ENCODE results near the gene ADNP. TPM values are rescaled to one million over a fixed set of nuclear protein-coding genes. Genes with fewer than 3 reads are reported as not detected.

ADNP gene
- total and polyA plus RNA-seq, 2 of the 13 experiments (the other 11 are each of a cell fraction or from before 2014, with no cell fraction given), result 21.0 to 21.5 TPM

DNA sequence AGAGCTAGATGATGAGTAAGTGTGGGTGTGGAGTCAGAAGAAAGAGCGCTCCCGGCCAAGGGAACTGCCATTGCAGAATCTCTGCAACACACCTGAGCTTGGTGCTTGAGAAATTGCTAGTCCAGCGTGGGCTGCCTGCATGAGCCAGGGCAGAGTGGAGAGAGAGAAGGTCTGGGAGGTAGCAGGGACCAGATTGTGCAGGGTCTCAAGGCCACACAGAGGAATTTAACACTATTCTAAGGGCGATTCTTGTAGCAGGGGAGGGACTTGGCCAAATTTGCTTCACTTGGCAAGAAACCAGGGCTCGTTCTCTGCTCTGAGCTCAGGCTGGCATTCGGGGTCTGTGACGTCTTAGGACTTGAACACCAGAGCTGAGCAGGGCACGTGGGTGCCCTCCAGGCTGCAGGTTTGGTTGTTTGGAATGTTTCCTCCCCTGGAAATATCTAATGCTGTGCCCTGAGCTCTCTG lies 82.9 kb downstream of the ADNP start:
- DNase-seq (ENCODE audit: low spot score) (no peak), FAIRE-seq (no peak), ATAC-seq (peak; percentile 50)
- H3K36me3 ChIP-seq (replicated peaks in 1 of 2; ENCODE audit: control insufficient read depth in 1 of 2, insufficient read depth in 2 of 2, low read length in 2 of 2), result no peaks in the 10 kb centered on the region
- intact Hi-C loops (cut with micrococcal nuclease; ENCODE audit: unreplicated experiment) (no loop called here), in situ Hi-C loops (cut with HindIII; ENCODE audit: extremely low pct_ligation_motif_present, low pct_unique_long_range_greater_than_20kb) (no loop called here)
- 29% methylated on average over 8 of the region's 8 CpGs for WGBS (ENCODE audit: low lambda C conversion rate)
- no peak overlapping the region for H3K27ac ChIP-seq (ENCODE audit: extremely low read length, insufficient read depth, low read length)
- ChIA-PET CTCF (ENCODE audit: low intra/inter-chr PET ratio, low total read pairs) (no interaction called here), POLR2A (interaction anchor here (0.7 to 1.3 kb wide), 2 partner anchors 30 to 47 kb away, joined by 3 to 4 read pairs; no protein-coding TSS in a partner anchor)
- H3K9ac ChIP-seq (ENCODE audit: insufficient read depth, low read depth, low read length), result no peak overlapping the region
- peak overlapping the region in 2 of 3 experiments; percentile 2 to 21; a peak in 1 of 6 replicates for H3K4me3 ChIP-seq (replicated peaks in 1 of 3; ENCODE audit: insufficient read depth in 1 of 3, low read depth in 2 of 3, low read length in 3 of 3)
- no peaks in the 10 kb centered on the region for H3K27me3 ChIP-seq (ENCODE audit: control insufficient read depth in 1 of 2, insufficient read depth in 2 of 2, low read length in 2 of 2)
- peaks cover 39% of the 10 kb centered on the region for H3K4me1 ChIP-seq (ENCODE audit: insufficient read depth, low read length)
- no peak overlapping the region for H2AFZ ChIP-seq (ENCODE audit: low read length)
- peak overlapping the region; percentile 53 for H3K4me2 ChIP-seq (ENCODE audit: low read depth, low read length)
- H3K9me3 ChIP-seq (ENCODE audit: low read length), result no peaks in the 10 kb centered on the region
- no peaks in the 10 kb centered on the region for H4K20me1 ChIP-seq (ENCODE audit: insufficient read depth, low read length)
- no TSS peak for BruUV-seq (replicated peaks)
- no peaks in the 10 kb centered on the region for H3K79me2 ChIP-seq (ENCODE audit: insufficient read depth, low read length)
- TF ChIP-seq ZNF263 (CRISPR knock-in tag; IDR thresholded peaks at IDR 0.05), result no peak
- TF ChIP-seq NR2F1 (CRISPR knock-in tag; IDR thresholded peaks at IDR 0.05), result no peak
- TF ChIP-seq EHMT2 (IDR thresholded peaks at IDR 0.05; ENCODE audit: borderline replicate concordance, low read depth, low read length), result no peak
- TF ChIP-seq PTBP1 (IDR thresholded peaks at IDR 0.05; ENCODE audit: low read depth, low read length, poor library complexity, severe bottlenecking), result no peak
- peak; percentile 11; the same call in 1 of the 2 replicates for TF ChIP-seq MTA1 (CRISPR knock-in tag; IDR thresholded peaks at IDR 0.05; ENCODE audit: borderline replicate concordance)
- TF ChIP-seq PHF21A (CRISPR knock-in tag; IDR thresholded peaks at IDR 0.05), result 0 out of 2 replicates have a peak, but pooled peaks have one; percentile 20
- TF ChIP-seq SIX4 (CRISPR knock-in tag; IDR thresholded peaks at IDR 0.05), result no peak
- no peak for TF ChIP-seq LCORL (IDR thresholded peaks at IDR 0.05)
- no peak for TF ChIP-seq LCORL (CRISPR knock-in tag; IDR thresholded peaks at IDR 0.05)
- no peak for TF ChIP-seq ZNF296 (CRISPR knock-in tag; conservative IDR thresholded peaks at IDR 0.05)
- no peak for TF ChIP-seq TBL1XR1 (IDR thresholded peaks at IDR 0.05; ENCODE audit: borderline replicate concordance, low read length, partially characterized antibody)
- TF ChIP-seq ZNF30 (CRISPR knock-in tag; IDR thresholded peaks at IDR 0.05), result no peak
- no peak for TF ChIP-seq GFI1 (CRISPR knock-in tag; IDR thresholded peaks at IDR 0.05; ENCODE audit: borderline replicate concordance)
- TF ChIP-seq, protein P1, sequence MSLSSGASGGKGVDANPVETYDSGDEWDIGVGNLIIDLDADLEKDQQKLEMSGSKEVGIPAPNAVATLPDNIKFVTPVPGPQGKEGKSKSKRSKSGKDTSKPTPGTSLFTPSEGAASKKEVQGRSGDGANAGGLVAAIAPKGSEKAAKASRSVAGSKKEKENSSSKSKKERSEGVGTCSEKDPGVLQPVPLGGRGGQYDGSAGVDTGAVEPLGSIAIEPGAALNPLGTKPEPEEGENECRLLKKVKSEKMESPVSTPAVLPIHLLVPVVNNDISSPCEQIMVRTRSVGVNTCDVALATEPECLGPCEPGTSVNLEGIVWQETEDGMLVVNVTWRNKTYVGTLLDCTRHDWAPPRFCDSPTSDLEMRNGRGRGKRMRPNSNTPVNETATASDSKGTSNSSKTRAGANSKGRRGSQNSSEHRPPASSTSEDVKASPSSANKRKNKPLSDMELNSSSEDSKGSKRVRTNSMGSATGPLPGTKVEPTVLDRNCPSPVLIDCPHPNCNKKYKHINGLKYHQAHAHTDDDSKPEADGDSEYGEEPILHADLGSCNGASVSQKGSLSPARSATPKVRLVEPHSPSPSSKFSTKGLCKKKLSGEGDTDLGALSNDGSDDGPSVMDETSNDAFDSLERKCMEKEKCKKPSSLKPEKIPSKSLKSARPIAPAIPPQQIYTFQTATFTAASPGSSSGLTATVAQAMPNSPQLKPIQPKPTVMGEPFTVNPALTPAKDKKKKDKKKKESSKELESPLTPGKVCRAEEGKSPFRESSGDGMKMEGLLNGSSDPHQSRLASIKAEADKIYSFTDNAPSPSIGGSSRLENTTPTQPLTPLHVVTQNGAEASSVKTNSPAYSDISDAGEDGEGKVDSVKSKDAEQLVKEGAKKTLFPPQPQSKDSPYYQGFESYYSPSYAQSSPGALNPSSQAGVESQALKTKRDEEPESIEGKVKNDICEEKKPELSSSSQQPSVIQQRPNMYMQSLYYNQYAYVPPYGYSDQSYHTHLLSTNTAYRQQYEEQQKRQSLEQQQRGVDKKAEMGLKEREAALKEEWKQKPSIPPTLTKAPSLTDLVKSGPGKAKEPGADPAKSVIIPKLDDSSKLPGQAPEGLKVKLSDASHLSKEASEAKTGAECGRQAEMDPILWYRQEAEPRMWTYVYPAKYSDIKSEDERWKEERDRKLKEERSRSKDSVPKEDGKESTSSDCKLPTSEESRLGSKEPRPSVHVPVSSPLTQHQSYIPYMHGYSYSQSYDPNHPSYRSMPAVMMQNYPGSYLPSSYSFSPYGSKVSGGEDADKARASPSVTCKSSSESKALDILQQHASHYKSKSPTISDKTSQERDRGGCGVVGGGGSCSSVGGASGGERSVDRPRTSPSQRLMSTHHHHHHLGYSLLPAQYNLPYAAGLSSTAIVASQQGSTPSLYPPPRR (CRISPR knock-in tag; IDR thresholded peaks at IDR 0.05; ENCODE audit: borderline replicate concordance), result no peak
- TF ChIP-seq SMAD3 (CRISPR knock-in tag; IDR thresholded peaks at IDR 0.05), result no peak
- 0 out of 2 replicates have a peak, but pooled peaks have one; percentile 46 for TF ChIP-seq ZNF431 (CRISPR knock-in tag; IDR thresholded peaks at IDR 0.05; ENCODE audit: borderline replicate concordance, low read depth)
- TF ChIP-seq SMAD9 (CRISPR knock-in tag; IDR thresholded peaks at IDR 0.05), result 0 out of 2 replicates have a peak, but pooled peaks have one; percentile 23
- no peak for TF ChIP-seq ZBTB3 (CRISPR knock-in tag; IDR thresholded peaks at IDR 0.05; ENCODE audit: borderline replicate concordance, low read depth)

All from HepG2 (cell line).